Gastrocnemius medialis (tissue), 4 donors: ENCODE data around the gene RYR2. TPM values are rescaled to one million over a fixed set of nuclear protein-coding genes. Genes with fewer than 3 reads are reported as not detected.

Experiments used
- ATAC-seq, 2 donors: fragments of 150-250 bp; one replicate each; pipeline ENCODE4 v1.9.1; 2016
- DNase-seq, 2 donors: peaks; one replicate each; pipeline ENCODE4 v3.0.0-alpha.2; 2019
- H3K27ac ChIP-seq, 4 donors: fragments of 200-600 bp; sonication (generic); 1 replicate in 1 of 4; 2 replicates in 3 of 4; pipeline ENCODE4 v1.5.1; 2016 to 2018; ENCODE audit warnings: mild to moderate bottlenecking in 2 of 4, moderate library complexity in 1 of 4
- H3K27me3 ChIP-seq, 3 donors: fragments of 200-600 bp; sonication (generic) in 2 of 3; 1 replicate in 1 of 3; 2 replicates in 2 of 3; pipeline versions ENCODE4 v1.5.1 to v1.6.0; 2016 to 2019; ENCODE audit warnings: mild to moderate bottlenecking in 1 of 3, moderate library complexity in 1 of 3
- H3K36me3 ChIP-seq, 2 donors: fragments of 200-600 bp; sonication (generic) in 1 of 2; one replicate each; pipeline ENCODE4 v1.5.1; 2017 to 2018
- H3K4me1 ChIP-seq, 2 donors: fragments of 200-600 bp; sonication (generic) in 1 of 2; one replicate each; pipeline ENCODE4 v1.5.1; 2016 to 2017; ENCODE audit warnings: mild to moderate bottlenecking in 2 of 2
- H3K4me3 ChIP-seq, 4 donors: fragments of 200-600 bp; sonication (generic) in 3 of 4; 1 replicate in 1 of 4; 2 replicates in 3 of 4; pipeline ENCODE4 v1.5.1; 2016 to 2019; ENCODE audit warnings: mild to moderate bottlenecking in 2 of 4
- H3K9me3 ChIP-seq, 3 donors: fragments of 200-600 bp; sonication (generic) in 2 of 3; 1 replicate in 1 of 3; 2 replicates in 2 of 3; pipeline ENCODE4 v1.5.1; 2016 to 2019
- CTCF ChIP-seq, 5 experiments: fragments of 450-650 bp in 3 of 5; fragments of 200-600 bp in 2 of 5; sonication (generic) in 2 of 5; IDR thresholded peaks in 4 of 5; conservative IDR thresholded peaks in 1 of 5; 1 replicate in 4 of 5; 2 replicates in 1 of 5; pipeline ENCODE4 v1.5.1; 2016 to 2019; ENCODE audit warnings: antibody characterized with exemption in 5 of 5, mild to moderate bottlenecking in 3 of 5, moderate library complexity in 3 of 5
- POLR2A ChIP-seq, 2 donors: fragments of 450-650 bp; IDR thresholded peaks; one replicate each; pipeline ENCODE4 v1.6.1; 2017; ENCODE audit warnings: antibody characterized with exemption in 2 of 2, mild to moderate bottlenecking in 2 of 2, moderate library complexity in 2 of 2
- in situ Hi-C, 4 donors: fragments of 200-750 bp; cut with MboI; loops; one replicate each; pipeline versions ENCODE4 v1.15.0 to v1.8.0; 2017; ENCODE audit warnings: low sequenced_read_pairs in 4 of 4
- intact Hi-C: fragments of 100-400 bp; cut with DNase I; formaldehyde crosslinking; loops from one replicate; pipeline ENCODE4 v1.15.1; 2023; ENCODE audit warnings: low total_unique reads
- total RNA-seq, 4 donors: library from RNA; depleted of rRNA; stranded (reverse); fragments of >200 nt; gene quantifications; one replicate each; pipeline versions ENCODE4 v1.1.0 to v1.2.3, GENCODE V29; 2016

The RYR2 gene
- total RNA-seq, 4 donors from 2014 or later, result 0.04 to 0.16 (median 0.07) TPM

- intact Hi-C loops, result no loop called here
- no peaks in the 10 kb centered on the region for H3K36me3 ChIP-seq
- no peak overlapping the region for H3K4me3 ChIP-seq
- in situ Hi-C loops, result no loop called here
- DNase-seq, result no peak
- H3K27me3 ChIP-seq, result no peaks in the 10 kb centered on the region
- H3K4me1 ChIP-seq, result no peaks in the 10 kb centered on the region
- no peaks in the 10 kb centered on the region for H3K9me3 ChIP-seq
- no peak for ATAC-seq
- TF ChIP-seq POLR2A (IDR thresholded peaks at IDR 0.05) (no peak), CTCF (IDR thresholded peaks at IDR 0.05 in 4 of 5, conservative IDR thresholded peaks at IDR 0.05 in 1 of 5) (no peak)
- no peak overlapping the region for H3K27ac ChIP-seq
These were observed 345.1 kb downstream of the RYR2 start for GRCh38 chr1:237387144-237387505.

- ATAC-seq (no peak), DNase-seq (no peak)
- in situ Hi-C loops (no loop called here), intact Hi-C loops (no loop called here)
- no peaks in the 10 kb centered on the region for H3K27me3 ChIP-seq
- no peaks in the 10 kb centered on the region for H3K36me3 ChIP-seq
- H3K4me1 ChIP-seq, result no peaks in the 10 kb centered on the region
- no peak overlapping the region for H3K4me3 ChIP-seq
- H3K9me3 ChIP-seq, result no peaks in the 10 kb centered on the region
- no peak for TF ChIP-seq CTCF (IDR thresholded peaks at IDR 0.05 in 4 of 5, conservative IDR thresholded peaks at IDR 0.05 in 1 of 5)
- TF ChIP-seq POLR2A (IDR thresholded peaks at IDR 0.05), result no peak
- no peak overlapping the region for H3K27ac ChIP-seq
These were observed 348.8 kb downstream of the RYR2 start for GRCh38 chr1:237390823-237391222.

GRCh38 chr1:237393632-237394031, 351.6 kb downstream of the RYR2 start:
- no peak for DNase-seq
- TF ChIP-seq POLR2A (IDR thresholded peaks at IDR 0.05) (no peak), CTCF (IDR thresholded peaks at IDR 0.05 in 4 of 5, conservative IDR thresholded peaks at IDR 0.05 in 1 of 5) (no peak)
- no peak overlapping the region for H3K27ac ChIP-seq
- no peaks in the 10 kb centered on the region for H3K27me3 ChIP-seq
- in situ Hi-C loops (no loop called here), intact Hi-C loops (no loop called here)
- no peaks in the 10 kb centered on the region for H3K36me3 ChIP-seq
- no peak overlapping the region for H3K4me3 ChIP-seq
- no peaks in the 10 kb centered on the region for H3K9me3 ChIP-seq
- H3K4me1 ChIP-seq, result no peaks in the 10 kb centered on the region
- no peak for ATAC-seq

- TF ChIP-seq CTCF (IDR thresholded peaks at IDR 0.05 in 4 of 5, conservative IDR thresholded peaks at IDR 0.05 in 1 of 5) (no peak), POLR2A (IDR thresholded peaks at IDR 0.05) (no peak)
- H3K4me1 ChIP-seq, result no peaks in the 10 kb centered on the region
- H3K27ac ChIP-seq, result no peak overlapping the region
- no peaks in the 10 kb centered on the region for H3K27me3 ChIP-seq
- DNase-seq (no peak), ATAC-seq (no peak)
- in situ Hi-C loops, result no loop called here
- H3K36me3 ChIP-seq, result no peaks in the 10 kb centered on the region
- intact Hi-C loops, result no loop called here
- H3K9me3 ChIP-seq, result no peaks in the 10 kb centered on the region
- H3K4me3 ChIP-seq, result no peak overlapping the region
These were observed 352.3 kb downstream of the RYR2 start for GRCh38 chr1:237394281-237394680.

- in situ Hi-C loops, result no loop called here
- no peaks in the 10 kb centered on the region for H3K27me3 ChIP-seq
- intact Hi-C loops, result no loop called here
These were observed 354.4 kb downstream of the RYR2 start for GRCh38 chr1:237396426-237396825.

More at GRCh38 chr1:237396426-237396825, 354.4 kb downstream of the RYR2 start:
- TF ChIP-seq CTCF (IDR thresholded peaks at IDR 0.05 in 4 of 5, conservative IDR thresholded peaks at IDR 0.05 in 1 of 5) (no peak), POLR2A (IDR thresholded peaks at IDR 0.05) (no peak)
- Histone ChIP-seq H3K4me1 (no peaks in the 10 kb centered on the region), H3K27ac (no peak overlapping the region), H3K9me3 (no peaks in the 10 kb centered on the region), H3K4me3 (no peak overlapping the region), H3K36me3 (no peaks in the 10 kb centered on the region)
- DNase-seq (no peak), ATAC-seq (no peak)
